ENCODE data around the gene PDCD4. TPM values are rescaled to one million over a fixed set of nuclear protein-coding genes. Genes with fewer than 3 reads are reported as not detected.
"Not testable (repeated sequence)": the region's sequence is repeated elsewhere in the genome, so short reads cannot be mapped to it uniquely, and the experiment has no call there.

PDCD4 gene
- total RNA-seq, 2 donors from 2014 or later = 53.5 to 91.3 TPM

GRCh38 chr10:110865186-110865808 lies 6.4 kb upstream of the PDCD4 start:
- no peaks in the 10 kb centered on the region for H3K27me3 ChIP-seq (replicated peaks; ENCODE audit: insufficient read depth)
- H3K4me3 ChIP-seq = peak overlapping the region; percentile 40
- H3K4me1 ChIP-seq (ENCODE audit: control insufficient read depth in 1 of 2, low read depth in 2 of 2) = peaks cover 39 to 60% of the 10 kb centered on the region in 2 donors
- no peaks in the 10 kb centered on the region for H3K36me3 ChIP-seq
- ATAC-seq (ENCODE audit: insufficient number of reproducible peaks, low FRiP score, low read depth) (no peak), DNase-seq (ENCODE audit: low spot score) (no peak)
- no peaks in the 10 kb centered on the region for H3K9me3 ChIP-seq
- no peak for TF ChIP-seq CTCF (IDR thresholded peaks at IDR 0.05)
- H3K27ac ChIP-seq = peak overlapping the region; percentile 89 to 95

- H3K4me3 ChIP-seq = peak overlapping the region; percentile 38
- H3K9me3 ChIP-seq = no peaks in the 10 kb centered on the region
- peak overlapping the region; percentile 89 to 95 for H3K27ac ChIP-seq
- no peak for TF ChIP-seq CTCF (IDR thresholded peaks at IDR 0.05)
- H3K4me1 ChIP-seq (ENCODE audit: control insufficient read depth in 1 of 2, low read depth in 2 of 2) = peaks cover 42 to 61% of the 10 kb centered on the region in 2 donors
- H3K36me3 ChIP-seq = no peaks in the 10 kb centered on the region
- H3K27me3 ChIP-seq (replicated peaks; ENCODE audit: insufficient read depth) = no peaks in the 10 kb centered on the region
- DNase-seq (ENCODE audit: low spot score) (no peak), ATAC-seq (ENCODE audit: insufficient number of reproducible peaks, low FRiP score, low read depth) (no peak)
Measured at GRCh38 chr10:110865809-110866482, 5.8 kb upstream of the PDCD4 start.

GRCh38 chr10:110867011-110867806 lies 4.5 kb upstream of the PDCD4 start:
- not testable (repeated sequence) for H3K4me3 ChIP-seq; ATAC-seq (ENCODE audit: insufficient number of reproducible peaks, low FRiP score, low read depth); DNase-seq (ENCODE audit: low spot score); H3K9me3 ChIP-seq; H3K27me3 ChIP-seq (replicated peaks; ENCODE audit: insufficient read depth); H3K36me3 ChIP-seq
- Histone ChIP-seq H3K4me1 (ENCODE audit: control insufficient read depth in 1 of 2, low read depth in 2 of 2) (peaks cover 42 to 65% of the 10 kb centered on the region in 2 donors), H3K27ac (peak overlapping the region; percentile 89 to 95)

- H3K27me3 ChIP-seq (replicated peaks; ENCODE audit: insufficient read depth) = no peaks in the 10 kb centered on the region
- no peak for ATAC-seq (ENCODE audit: insufficient number of reproducible peaks, low FRiP score, low read depth)
- H3K4me1 ChIP-seq (ENCODE audit: control insufficient read depth in 1 of 2, low read depth in 2 of 2) = peaks cover 42 to 65% of the 10 kb centered on the region in 2 donors
- no peaks in the 10 kb centered on the region for H3K9me3 ChIP-seq
- no peak overlapping the region for H3K4me3 ChIP-seq
- DNase-seq (ENCODE audit: low spot score) = no peak
- no peaks in the 10 kb centered on the region for H3K36me3 ChIP-seq
- H3K27ac ChIP-seq = peak overlapping the region; percentile 89 to 95
- no peak for TF ChIP-seq CTCF (IDR thresholded peaks at IDR 0.05)
Measured at GRCh38 chr10:110867807-110868465, 3.8 kb upstream of the PDCD4 start.

- Histone ChIP-seq H3K9me3 (no peaks in the 10 kb centered on the region), H3K27me3 (replicated peaks; ENCODE audit: insufficient read depth) (no peaks in the 10 kb centered on the region), H3K4me3 (no peak overlapping the region), H3K36me3 (no peaks in the 10 kb centered on the region), H3K27ac (peak overlapping the region; percentile 89 to 95), H3K4me1 (ENCODE audit: control insufficient read depth in 1 of 2, low read depth in 2 of 2) (peaks cover 42 to 62% of the 10 kb centered on the region in 2 donors)
- TF ChIP-seq CTCF (IDR thresholded peaks at IDR 0.05) = no peak
- ATAC-seq (ENCODE audit: insufficient number of reproducible peaks, low FRiP score, low read depth) (no peak), DNase-seq (ENCODE audit: low spot score) (no peak)
Measured at GRCh38 chr10:110868981-110869380, 2.7 kb upstream of the PDCD4 start.
